Activated CD4-positive, alpha-beta T cell treated with anti-CD3 and anti-CD28 coated beads, Interleukin-2, Interleukin-6, amounts not matched to agents 100 ng/mL and 50 ng/mL, durations not matched to agents 16 hours and 8 hours (primary cell): ENCODE results near the gene TMEM117.
"Not testable (repeated sequence)": the region's sequence is repeated elsewhere in the genome, so short reads cannot be mapped to it uniquely, and the experiment has no call there.

ENCODE experiments used
- DNase-seq: peaks from one replicate; pipeline ENCODE4 v3.0.0-alpha.2; 2020

The TMEM117 gene

DNA sequence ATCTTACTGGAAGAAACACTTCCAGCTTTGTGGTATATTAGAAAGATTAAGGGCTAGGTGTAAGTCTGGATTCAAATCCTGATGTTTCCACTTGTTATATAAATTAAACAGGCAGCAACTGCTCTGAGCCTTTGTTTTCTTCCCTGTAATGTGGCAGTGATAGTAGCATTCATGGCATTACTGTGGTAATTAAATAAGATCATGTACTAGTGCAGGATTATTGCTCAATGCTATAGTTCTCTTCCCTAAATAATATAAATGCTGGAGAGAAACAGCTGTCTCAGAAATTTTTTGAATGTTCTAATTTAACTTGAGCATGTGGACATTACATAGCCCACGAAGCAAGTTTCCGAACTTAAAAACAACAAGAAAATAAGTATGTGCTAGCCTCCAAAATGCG is 5.4 kb downstream of the TMEM117 start:
- DNase-seq: no peak

DNA sequence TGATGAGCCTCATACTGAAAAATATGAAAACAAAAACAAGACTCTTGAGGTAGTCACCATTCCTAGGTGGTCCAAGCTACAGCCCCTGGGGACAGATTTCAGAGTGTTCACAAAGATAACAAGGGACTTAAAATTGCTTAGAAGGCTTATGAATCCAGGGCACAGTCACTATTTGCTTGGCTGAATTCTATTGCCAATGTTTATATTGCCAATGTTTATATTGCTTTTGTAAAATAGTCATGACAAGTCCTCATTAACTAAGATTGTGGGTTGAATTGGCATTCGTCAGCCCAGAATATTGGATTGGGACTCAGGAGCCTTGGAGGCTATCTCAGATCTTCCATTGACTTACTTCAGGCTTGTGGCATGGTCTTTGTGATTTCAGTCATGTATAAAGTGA is 6.4 kb downstream of the TMEM117 start:
- DNase-seq: no peak

DNA sequence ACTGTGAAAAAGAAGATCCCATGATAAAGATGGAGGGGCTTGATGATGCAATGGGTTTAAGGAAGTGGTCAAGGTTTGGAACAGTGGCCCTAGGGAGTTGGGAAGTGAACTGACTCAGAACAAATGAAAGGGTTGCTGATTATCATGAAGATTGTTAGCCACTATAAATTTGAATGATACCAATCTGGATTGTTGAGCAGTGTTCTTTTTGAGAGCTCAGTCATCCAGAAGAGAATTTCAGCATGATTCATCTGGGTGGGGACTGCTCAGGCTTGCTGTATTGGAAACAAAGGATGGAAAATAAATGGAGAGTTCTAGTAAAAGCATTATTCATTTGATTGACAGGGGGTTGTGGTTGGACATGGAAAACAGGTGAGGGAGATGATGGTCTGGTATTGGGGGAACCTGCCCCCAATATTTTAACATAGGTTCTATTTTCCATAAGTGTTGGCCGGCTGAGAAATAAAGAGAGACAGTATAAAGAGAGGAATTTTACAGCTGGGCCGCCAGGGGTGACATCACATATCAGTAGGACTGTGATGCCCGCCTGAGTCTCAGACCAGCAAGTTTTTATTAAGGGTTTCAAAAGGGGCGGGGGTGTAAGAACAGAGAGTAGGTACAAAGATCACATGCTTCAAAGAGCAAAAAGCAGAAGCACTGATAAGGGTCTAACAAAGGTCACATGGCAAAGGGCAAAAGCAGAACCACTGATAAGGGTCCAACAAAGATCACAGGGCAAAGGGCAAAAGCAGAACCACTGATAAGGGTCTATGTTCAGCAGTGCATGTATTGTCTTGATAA is 11.7 kb downstream of the TMEM117 start:
- DNase-seq: not testable (repeated sequence)

DNA sequence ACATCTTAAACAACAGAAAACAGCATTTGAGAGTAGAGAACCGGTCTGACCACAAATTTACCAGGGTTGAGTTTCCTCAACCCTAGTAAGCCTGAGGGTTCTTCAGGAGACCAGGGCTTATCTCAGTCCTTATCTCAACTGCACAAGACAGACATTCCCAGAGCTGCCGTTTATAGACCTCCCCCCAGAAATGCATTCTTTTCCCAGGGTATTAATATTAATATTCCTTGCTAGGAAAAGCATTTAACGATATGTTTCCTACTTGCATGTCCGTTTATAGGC is 12.3 kb downstream of the TMEM117 start:
- DNase-seq: no peak

DNA sequence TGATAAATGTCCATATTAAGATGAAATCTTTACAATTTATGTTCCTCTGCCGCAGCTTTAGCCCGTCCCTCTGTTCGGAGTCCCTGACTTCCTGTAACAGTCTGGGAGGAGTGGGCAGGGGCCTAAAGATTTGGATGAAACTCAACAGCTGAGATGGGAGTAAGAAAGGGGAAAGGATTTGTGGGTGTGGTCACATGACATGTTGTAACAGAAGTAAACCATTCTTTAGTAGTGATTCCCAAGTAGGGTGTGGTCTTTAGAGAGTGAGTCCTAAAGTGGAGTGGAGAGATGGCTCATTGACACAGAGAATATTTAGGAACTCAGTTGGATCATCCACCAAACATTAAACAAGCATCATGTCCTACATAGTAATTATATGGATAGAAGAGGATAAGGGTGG is 12.9 kb downstream of the TMEM117 start:
- DNase-seq: no peak

DNA sequence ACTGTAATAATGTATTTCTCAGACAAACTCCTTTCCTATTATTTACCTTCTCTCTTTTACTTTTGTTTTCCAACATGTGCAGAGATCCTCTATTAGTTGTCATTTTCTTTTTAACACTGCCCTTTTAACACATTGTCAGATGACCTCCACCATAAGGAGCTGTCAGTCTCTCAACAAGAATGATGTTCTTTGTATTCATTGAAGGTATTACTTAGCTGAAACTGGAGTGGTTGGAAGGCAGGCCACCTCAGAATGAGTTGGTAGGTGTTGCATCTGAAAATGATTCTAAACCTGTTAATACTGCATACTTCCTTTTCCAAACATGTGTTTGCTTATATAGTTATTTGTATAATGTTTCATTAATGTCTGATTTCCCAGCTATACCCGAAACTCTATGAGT is 16.9 kb downstream of the TMEM117 start:
- no peak for DNase-seq

DNA sequence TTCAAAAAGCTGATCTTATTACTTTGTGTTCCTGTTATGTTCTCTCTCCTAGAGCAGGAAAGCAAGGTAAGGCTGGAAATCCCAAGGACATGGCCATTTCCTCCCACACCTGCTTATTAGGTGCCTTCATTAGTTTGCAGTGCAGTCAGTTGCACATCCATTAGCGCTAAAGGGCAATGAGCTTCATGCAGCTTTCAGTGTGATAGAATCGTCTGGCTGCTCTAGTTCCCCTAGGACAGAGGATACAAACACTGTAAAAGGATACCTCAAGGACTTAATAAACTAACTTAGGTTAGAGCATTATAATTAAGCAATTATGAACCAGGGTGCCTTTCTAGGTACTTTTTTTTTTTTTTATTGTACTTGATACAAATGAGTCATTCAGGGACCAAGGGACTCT is 21.1 kb downstream of the TMEM117 start:
- no peak for DNase-seq

DNA sequence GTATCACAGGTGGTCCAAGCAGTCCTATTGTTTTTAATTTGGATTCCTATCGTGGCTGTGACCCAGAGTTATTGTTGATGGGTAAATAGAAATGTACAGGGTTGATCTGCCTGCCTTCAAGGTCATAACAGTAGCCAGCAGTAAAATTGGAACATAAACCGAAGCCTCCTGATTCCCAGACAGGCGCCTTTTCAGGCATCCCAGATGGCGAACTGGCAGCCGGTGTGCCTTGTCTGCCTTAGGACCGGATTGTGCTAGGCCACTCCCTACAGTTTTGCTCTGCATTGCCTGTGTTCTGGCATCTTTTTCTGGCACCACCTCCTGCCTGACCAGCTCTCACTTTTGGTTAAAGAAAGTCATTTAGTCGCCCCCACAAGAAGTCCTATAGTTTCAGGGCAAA is 22.2 kb downstream of the TMEM117 start:
- no peak for DNase-seq

DNA sequence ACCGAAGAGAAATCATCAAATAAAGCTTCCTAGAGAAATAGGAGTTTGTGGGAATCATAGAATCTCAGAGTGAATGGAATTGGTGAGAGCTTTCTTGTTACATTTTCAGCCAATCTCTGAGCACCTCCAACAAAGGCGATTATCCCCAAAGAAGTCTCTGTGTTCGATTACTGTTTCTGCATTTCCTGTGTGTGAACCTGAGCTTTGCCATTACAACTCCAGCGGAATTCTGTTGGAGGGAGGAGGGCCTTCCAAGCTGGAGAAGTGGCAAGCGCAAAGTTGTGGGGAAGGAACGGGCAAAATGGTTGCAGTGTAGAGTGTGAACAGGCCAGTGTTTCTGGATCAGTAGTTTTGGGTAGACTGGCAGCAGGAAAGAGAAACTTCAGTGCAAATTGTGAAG is 23.1 kb downstream of the TMEM117 start:
- DNase-seq: no peak

DNA sequence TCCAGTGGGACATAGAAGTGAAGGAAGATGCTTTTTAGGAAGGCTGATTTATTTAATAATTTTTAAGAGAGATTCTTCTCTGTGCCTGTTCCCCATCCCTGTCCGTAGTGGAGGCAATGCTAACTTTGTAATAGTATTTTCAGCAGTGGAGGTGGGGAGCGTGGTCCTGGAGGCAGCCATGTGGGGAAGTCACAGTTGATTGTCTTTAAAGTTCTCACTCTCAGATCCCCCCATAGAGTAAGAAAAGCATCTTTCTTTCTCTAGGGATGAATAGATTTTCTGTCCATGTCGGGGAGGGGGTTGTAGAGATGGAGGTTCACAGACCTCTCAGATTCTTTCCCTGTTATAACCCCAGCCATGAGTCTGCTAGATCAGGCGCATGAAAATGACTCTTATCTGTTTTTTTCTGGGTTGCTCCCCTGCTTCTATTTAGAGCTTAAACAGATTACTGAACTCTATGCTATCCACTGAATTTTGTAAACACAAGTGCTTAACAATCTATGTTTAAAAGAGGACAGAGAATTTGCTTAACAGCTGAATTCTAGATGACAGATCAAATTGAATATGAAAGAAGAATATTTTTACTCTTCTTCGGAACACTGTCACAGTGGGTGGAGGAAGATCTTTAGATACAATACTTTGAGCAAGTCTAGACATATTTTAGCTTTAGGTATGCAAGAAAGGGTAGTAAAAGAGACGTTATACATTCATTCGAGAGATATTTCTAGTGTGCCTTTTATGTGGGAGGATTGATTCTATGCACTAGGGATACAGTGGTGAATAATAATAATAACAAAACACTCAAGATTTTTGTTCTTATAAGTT is 25.3 kb downstream of the TMEM117 start:
- DNase-seq: no peak

DNA sequence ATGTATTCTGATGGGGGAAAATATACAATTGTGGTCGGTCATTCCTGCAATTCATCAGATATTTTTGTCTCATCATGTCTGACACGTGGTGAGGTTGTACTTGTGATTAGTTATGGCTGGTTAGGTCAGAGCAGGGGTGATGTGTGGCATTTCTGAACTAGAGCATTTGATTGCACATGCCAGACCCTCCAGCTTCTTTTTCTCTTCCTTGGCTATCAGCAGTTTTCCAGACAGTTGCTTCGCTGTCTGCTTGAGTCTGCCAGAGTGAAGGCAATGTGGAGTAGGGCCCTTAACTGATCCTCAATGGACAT is 25.9 kb downstream of the TMEM117 start:
- no peak for DNase-seq

DNA sequence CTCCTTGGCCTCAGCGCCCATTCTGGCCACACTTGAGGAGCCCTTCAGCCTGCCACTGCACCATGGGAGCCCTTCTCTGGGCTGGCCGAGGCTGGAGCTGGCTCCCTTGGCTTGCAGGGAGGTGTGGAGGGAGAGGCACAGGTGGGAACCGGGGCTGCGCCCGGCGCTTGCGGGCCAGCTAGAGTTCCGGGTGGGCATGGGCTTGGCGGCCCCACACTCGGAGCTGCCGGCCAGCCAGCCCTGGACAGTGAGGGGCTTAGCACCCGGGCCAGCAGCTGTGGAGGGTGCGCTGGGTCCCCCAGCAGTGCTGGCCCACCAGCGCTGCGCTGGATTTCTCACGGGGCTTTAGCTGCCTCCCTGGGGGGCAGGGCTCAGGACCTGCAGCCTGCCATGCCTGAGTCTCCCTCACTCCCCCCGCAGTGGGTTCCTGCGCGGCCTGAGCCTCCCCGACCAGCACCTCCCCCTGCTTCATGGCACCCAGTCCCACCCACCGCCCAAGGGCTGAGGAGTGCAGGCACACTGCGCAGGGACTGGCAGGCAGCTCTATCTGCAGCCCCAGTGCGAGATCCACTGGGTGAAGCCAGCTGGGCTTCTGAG is 28.0 kb downstream of the TMEM117 start:
- DNase-seq: no peak

DNA sequence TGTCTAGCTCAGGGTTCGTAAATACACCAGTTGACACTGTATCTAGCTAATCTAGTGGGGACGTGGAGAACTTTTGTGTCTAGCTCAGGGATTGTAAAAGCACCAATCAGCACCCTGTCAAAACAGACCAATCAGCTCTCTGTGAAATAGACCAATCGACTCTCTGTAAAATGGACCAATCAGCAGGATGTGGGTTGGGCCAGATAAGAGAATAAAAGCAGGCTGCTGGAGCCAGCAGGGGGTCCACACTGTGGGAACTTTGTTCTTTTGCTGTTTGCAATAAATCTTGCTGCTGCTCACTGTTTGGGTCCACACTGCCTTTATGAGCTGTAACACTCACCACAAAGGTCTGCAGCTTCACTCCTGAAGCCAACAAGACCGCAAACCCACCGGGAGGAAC is 28.7 kb downstream of the TMEM117 start:
- not testable (repeated sequence) for DNase-seq

DNA sequence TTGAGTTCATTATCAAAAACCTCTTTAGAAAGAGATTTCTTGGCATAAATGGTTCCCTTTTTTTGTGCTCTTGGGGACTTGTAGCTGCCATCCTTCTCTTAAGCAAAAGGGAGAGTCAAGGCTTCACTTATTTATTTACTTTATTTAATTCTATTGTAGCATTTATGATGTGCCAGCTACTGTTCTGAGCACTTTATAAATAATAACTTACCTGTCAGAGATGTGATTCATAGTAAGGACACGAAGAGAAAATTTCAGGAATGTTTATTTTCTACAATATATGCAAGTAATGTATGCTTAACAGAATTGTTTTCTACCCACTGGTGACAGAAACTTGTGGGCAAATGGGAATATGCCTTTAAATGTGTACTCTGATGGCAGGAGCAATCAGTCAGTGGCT is 33.3 kb downstream of the TMEM117 start:
- DNase-seq: no peak

DNA sequence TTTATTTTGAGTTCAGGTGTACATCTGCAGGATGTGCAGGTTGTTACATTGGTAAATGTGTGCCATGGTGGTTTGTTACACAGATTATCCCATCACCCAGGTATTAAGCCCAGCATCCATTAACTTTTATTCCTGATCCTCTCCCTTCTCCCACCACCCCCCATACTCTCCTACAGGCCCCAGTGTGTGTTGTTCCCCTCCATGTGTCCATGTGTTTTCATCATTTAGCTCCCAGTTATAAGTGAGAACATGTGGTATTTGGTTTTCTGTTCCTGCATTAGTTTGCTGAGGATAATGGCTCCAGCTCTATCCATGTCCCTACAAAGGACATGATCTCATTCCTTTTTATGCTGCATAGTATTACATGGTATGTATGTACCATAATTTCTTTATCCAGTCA is 33.9 kb downstream of the TMEM117 start:
- not testable (repeated sequence) for DNase-seq

DNA sequence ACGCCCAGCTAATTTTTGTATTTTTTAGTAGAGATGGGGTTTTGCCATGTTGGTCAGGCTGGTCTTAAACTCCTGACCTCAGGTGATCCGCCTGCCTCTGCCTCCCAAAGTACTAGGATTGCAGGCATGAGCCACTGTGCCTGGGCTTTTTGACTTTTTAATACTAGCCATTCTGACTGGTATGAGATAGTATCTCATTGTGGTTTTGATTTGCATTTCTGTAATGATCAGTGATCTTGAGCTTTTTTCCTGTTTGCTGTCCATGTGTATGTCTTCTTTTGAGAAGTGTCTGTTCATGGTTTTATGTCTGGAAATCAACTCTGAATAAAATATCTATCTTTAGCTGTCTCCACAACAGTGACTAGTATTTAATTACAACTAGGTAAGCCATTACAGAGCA is 35.4 kb downstream of the TMEM117 start:
- DNase-seq: not testable (repeated sequence)

DNA sequence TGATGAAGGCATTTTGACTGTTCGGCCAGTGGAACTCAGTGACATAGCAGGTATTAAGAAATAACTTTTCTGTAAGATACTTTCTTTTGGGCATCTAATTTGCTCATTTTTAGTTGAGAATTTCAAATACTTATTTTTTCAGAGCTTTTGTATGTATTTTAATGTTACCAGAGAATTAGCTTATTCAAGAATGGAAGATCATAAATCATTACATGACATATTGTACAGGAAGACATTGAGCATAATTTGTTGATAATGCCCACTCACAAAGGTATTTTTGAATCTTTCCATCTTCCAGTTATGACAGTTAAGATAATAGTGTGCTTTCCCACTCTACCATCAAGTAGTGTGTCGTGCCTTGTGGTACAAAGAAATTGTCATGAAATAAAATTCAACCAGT is 36.5 kb downstream of the TMEM117 start:
- no peak for DNase-seq

DNA sequence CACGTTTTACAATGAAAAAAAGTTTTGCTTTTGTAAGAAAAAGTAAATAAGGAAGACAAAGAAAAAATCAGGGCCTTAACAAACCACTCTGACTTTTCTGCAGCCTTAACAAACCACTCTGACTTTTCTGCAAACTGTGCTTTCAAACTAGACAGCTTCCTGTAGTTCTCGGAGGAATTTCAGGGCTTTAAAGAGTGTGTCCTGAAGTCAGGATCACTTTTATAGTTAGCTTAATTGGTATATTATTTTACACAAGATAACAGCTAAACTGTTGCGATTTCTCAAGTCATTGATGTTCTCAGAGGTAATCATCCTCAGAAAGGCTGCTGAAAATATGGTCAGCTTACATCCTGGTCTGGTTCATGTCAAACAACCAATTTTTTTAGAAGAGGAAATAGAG is 42.2 kb downstream of the TMEM117 start:
- no peak for DNase-seq

DNA sequence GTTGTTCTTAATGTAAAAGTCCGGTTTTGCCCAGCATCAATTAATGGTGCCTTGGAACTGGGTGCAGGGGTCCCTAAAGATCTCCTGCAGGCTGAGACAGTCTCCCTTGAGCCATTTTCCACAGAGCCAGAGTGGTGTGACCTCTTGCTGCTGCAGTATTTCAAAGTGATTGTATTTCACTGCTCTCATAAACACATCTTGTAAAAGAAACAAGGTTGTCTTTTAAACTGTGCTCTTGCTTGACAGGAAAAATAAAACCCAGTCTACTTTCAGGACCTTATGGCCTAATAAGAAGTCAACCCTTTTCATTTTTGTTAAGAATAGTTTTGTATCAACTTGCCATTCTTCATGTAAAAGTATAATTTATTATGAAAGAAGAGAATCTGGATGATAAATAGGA is 44.7 kb downstream of the TMEM117 start:
- DNase-seq: no peak

DNA sequence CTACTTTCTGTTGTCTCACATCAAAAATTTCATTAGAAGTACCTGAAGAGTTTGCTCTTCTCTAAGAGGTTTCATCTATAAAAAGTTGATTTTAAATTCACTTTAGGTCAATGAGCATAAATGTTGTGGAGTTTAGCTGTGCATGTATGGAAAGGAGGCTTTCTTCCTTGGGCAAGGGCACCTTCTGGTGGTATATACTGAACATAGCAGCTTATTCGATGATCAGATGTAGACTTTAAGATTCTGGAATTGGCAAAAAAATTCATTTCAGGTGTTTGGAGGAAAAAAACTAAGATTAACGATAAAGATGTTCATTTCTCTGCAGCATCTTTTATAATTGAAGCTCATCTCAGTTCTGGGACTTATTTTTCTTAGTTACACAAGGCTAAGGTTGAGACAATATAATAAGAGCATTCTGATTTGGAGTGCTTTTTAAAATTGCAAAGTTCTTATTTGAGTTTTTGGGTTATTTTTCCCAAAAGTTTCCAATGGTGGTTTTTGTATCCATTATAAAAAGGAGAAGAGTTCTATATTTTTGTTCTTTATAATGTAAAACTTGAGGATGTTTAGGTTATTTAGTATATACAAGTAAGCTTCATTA is 46.8 kb downstream of the TMEM117 start:
- peak; percentile 57 for DNase-seq

DNA sequence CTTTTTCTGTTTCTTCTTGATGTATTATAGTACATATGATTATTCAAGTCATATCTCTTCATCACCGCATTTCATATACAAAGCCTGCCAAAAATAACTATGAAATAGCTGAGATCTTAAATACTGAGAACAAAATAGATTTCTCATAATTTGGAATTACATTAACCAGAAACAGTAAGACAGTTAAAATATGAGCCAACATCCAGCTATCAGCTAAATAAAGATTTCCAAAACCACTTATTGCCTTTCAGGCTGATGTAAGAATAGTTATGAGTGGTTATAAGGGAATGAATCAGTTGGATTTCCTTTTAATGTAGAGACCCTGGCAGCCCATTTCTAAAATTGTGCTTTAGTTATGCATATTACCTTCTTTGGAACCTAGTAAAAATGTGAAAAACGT is 47.4 kb downstream of the TMEM117 start:
- DNase-seq: peak; percentile 4

DNA sequence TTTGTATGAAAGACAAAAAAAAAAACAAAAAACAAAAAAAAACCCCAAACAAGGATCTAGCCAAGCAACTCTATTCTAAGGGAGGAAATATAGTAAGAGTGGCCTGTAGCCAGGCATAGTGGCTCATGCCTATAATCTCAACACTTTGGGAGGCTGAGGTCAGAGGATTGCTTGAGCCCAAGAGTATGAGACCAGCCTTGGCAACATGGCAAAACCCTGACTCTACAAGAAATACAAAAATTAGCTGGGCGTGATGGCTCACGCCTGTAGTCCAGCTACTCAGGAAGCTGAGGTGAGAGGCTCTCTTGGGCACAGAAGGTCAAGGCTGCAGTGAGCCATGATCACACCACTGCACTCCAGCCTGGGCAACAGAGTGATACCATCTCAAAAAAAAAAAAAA is 47.9 kb downstream of the TMEM117 start:
- no peak for DNase-seq

DNA sequence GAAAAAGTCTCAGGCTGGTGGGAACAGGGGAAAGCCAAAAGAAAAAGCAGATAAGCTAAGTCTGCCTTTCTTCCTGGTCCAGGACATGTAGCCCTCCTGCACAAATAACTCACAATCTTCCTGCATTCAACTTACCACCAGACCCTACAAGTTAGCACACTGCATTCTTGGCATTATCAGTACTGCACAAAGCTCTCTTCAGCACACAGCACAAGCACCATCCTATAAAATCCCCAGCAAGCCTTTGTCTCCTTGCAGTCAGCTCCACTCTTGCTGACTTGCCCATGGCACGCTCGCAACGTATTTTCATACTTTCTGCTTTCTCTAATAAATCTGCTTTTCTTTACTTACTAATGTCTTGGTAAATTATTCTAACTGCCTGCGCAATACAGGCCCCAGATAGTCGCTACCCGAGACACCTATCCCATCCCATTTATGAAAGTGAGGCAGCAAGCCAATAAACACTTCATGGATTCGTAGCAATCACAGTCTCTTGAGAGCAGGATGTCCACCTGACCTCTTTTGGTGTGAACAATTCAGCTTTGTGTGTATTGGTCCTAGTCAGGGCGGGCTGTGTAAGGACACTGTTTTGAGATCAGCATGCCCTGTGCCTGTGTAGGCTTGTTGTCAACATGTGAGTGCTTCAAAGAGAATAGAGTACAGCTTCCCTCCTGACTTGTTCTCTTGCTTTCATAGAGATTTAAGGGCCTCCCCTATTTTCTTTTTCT is 49.0 kb downstream of the TMEM117 start:
- no peak for DNase-seq
